Adrenal gland (tissue), 12 donors: Measurements from ENCODE around the gene SZT2. TPM values are rescaled to one million over a fixed set of nuclear protein-coding genes. Genes with fewer than 3 reads are reported as not detected.
A peak's percentile ranks its signal among the peaks of the same experiment; 100 is the strongest.

ENCODE experiments used
- DNase-seq, 7 donors: peaks; one replicate each; pipeline ENCODE4 v3.0.0-alpha.2; 2019 to 2020
- H3K27ac ChIP-seq, 5 donors: fragments of 200-600 bp; sonication (generic) in 4 of 5; 1 replicate in 3 of 5; 2 replicates in 2 of 5; pipeline versions ENCODE4 v1.5.1 to v1.8.0; 2016 to 2020; ENCODE audit warnings: mild to moderate bottlenecking in 1 of 5
- H3K27me3 ChIP-seq: fragments of 200-600 bp; 2 replicates; pipeline ENCODE4 v1.8.0; 2021
- H3K36me3 ChIP-seq, 2 donors: fragments of 200-600 bp; replicated peaks in 1 of 2; 1 replicate in 1 of 2; 2 replicates in 1 of 2; pipeline versions ENCODE4 v1.5.1 to v1.8.0; 2018 to 2022
- H3K4me1 ChIP-seq, 2 donors: fragments of 200-600 bp; replicated peaks in 1 of 2; 1 replicate in 1 of 2; 2 replicates in 1 of 2; pipeline versions ENCODE4 v1.5.1 to v1.8.0; 2018 to 2021
- H3K4me3 ChIP-seq, 4 donors: fragments of 200-600 bp; sonication (generic) in 3 of 4; one replicate each; pipeline ENCODE4 v1.5.1; 2016 to 2018
- H3K9me3 ChIP-seq, 3 donors: fragments of 200-600 bp; sonication (generic) in 1 of 3; replicated peaks in 1 of 3; 1 replicate in 2 of 3; 2 replicates in 1 of 3; pipeline versions ENCODE4 v1.5.1 to v1.8.0; 2016 to 2021
- CTCF ChIP-seq, 6 experiments: fragments of 450-650 bp in 4 of 6; fragments of 200-600 bp in 2 of 6; sonication (generic) in 1 of 6; IDR thresholded peaks; 1 replicate in 5 of 6; 2 replicates in 1 of 6; pipeline versions ENCODE4 v1.5.1 to v1.8.0; 2016 to 2021; ENCODE audit warnings: antibody characterized with exemption in 6 of 6, mild to moderate bottlenecking in 2 of 6, moderate library complexity in 1 of 6
- POLR2A ChIP-seq, 2 donors: fragments of 450-650 bp; IDR thresholded peaks; one replicate each; pipeline ENCODE4 v1.6.1; 2017; ENCODE audit warnings: antibody characterized with exemption in 2 of 2, mild to moderate bottlenecking in 2 of 2, moderate library complexity in 1 of 2
- WGBS, 4 donors: extraction: QIAGEN DNeasy Blood & Tissue Kit in 2 of 4; methylation state at CpG; one replicate each; pipeline versions ENCODE4 v1.1.5 to v1.1.7; 2013 to 2017; 5-methylcytosine and 5-hydroxymethylcytosine counted together
- intact Hi-C, 2 donors: fragments of 100-400 bp; cut with DNase I; formaldehyde crosslinking; loops; one replicate each; pipeline versions ENCODE4 v1.14.1 to v1.15.0; 2022 to 2023
- polyA plus RNA-seq, 3 donors: library from polyadenylated mRNA; stranded (reverse); fragments of 200-250 nt in 2 of 3; fragments of 350-450 nt in 1 of 3; fragmentation: Illumina TruSeq in 1 of 3; extraction: RNeasy Lipid Tissue Mini Kit (QIAGEN cat#74804) in 1 of 3; gene quantifications; one replicate each; pipeline ENCODE4 v1.2.3, GENCODE V29; 2013 to 2014
- total RNA-seq, 9 donors: library from RNA; depleted of rRNA in 4 of 9; stranded (reverse); fragments of >200 nt in 4 of 9; fragments of 120-200 nt in 1 of 9; fragmentation: NEBNext Ultra II Directional in 1 of 9; extraction: Animal tissue kit (Norgen Biotek cat#: 25700) in 1 of 9; gene quantifications; one replicate each; pipeline versions ENCODE4 v1.1.0 to v1.2.4, GENCODE V29; 2013 to 2023
- donor health status: healthy with polysubstance abuse.
- donor health status: Bipolar disorder and iron deficiency.
- donor health status: DM: yes; HTN: yes; CAD: no.
- donor health status: DM: no; HTN: no; CAD: no.
- donor health status: DM: no; HTN: no; CAD: no.
- donor health status: DM: yes; HTN: yes; CAD: no.

The SZT2 gene
- total and polyA plus RNA-seq, 12 donors: 12.2 to 106 (median 34.7) TPM

- intact Hi-C loops: loop anchor here in 1 of 2 donors (5.0 kb wide), 1 partner anchor 121 kb away; no protein-coding TSS in a partner anchor
- peak overlapping the region; percentile 27 to 80 (median 65) for H3K4me3 ChIP-seq
- peak in 4 of 7 donors; percentile 27 to 59 (median 37) for DNase-seq
- peaks cover 5 to 18% of the 10 kb centered on the region in 2 donors for H3K4me1 ChIP-seq
- H3K27me3 ChIP-seq: no peaks in the 10 kb centered on the region
- peaks cover 0 to 21% of the 10 kb centered on the region in 2 donors for H3K36me3 ChIP-seq
- no peaks in the 10 kb centered on the region for H3K9me3 ChIP-seq
- 0% methylated on average over 22 to 33 of the region's 33 CpGs for WGBS, 4 donors
- peak overlapping the region in 4 of 5 donors; percentile 81 to 91 (median 84) for H3K27ac ChIP-seq
- peak in 1 of 2 donors; percentile 72 for TF ChIP-seq POLR2A (IDR thresholded peaks at IDR 0.05)
- peak in 5 of 6 experiments; percentile 25 to 51 (median 39) for TF ChIP-seq CTCF (IDR thresholded peaks at IDR 0.05)
Observed at GRCh38 chr1:43358121-43358745, 31.5 kb upstream of the SZT2 start.

GRCh38 chr1:43358746-43359693, 30.7 kb upstream of the SZT2 start, which contains the start of gene CDC20:
TSS of gene CDC20 (plus strand) at chr1:43358981. CDS start at chr1:43359216, 235 bp downstream.
- 0 to 4% (median 3%) methylated on average over 19 to 59 of the region's 59 CpGs for WGBS, 4 donors
- Histone ChIP-seq H3K4me3 (peak within 1 kb of the TSS; percentile 27 to 80 (median 65)), H3K9me3 (no peaks in the 10 kb centered on the region), H3K4me1 (peaks cover 5 to 18% of the 10 kb centered on the region in 2 donors), H3K27me3 (no peaks in the 10 kb centered on the region), H3K36me3 (peaks cover 0 to 29% of the 10 kb centered on the region in 2 donors), H3K27ac (peak within 1 kb of the TSS in 4 of 5 donors; percentile 81 to 91 (median 84))
- intact Hi-C loops: loop anchor here in 1 of 2 donors (5.0 kb wide), 1 partner anchor 122 kb away; no protein-coding TSS in a partner anchor
- TF ChIP-seq POLR2A (IDR thresholded peaks at IDR 0.05) (no peak), CTCF (IDR thresholded peaks at IDR 0.05) (no peak)
- DNase-seq: peak; percentile 98 to 99 (median 99)

- no peak overlapping the region for H3K27ac ChIP-seq
- TF ChIP-seq CTCF (IDR thresholded peaks at IDR 0.05): no peak
- TF ChIP-seq POLR2A (IDR thresholded peaks at IDR 0.05): no peak
- peaks cover 0 to 35% of the 10 kb centered on the region in 2 donors for H3K36me3 ChIP-seq
- H3K4me1 ChIP-seq: peaks cover 5 to 18% of the 10 kb centered on the region in 2 donors
- DNase-seq: no peak
- intact Hi-C loops: loop anchor here in 1 of 2 donors (5.0 kb wide), 1 partner anchor 122 kb away; no protein-coding TSS in a partner anchor
- H3K4me3 ChIP-seq: no peak overlapping the region
- no peaks in the 10 kb centered on the region for H3K27me3 ChIP-seq
- no peaks in the 10 kb centered on the region for H3K9me3 ChIP-seq
- WGBS, 4 donors: 42 to 44% (median 44%) methylated on average over 11 of the region's 11 CpGs
Observed at GRCh38 chr1:43359696-43360095, 30.0 kb upstream of the SZT2 start.

- TF ChIP-seq POLR2A (IDR thresholded peaks at IDR 0.05): no peak
- TF ChIP-seq CTCF (IDR thresholded peaks at IDR 0.05): no peak
- H3K4me1 ChIP-seq: peaks cover 5 to 18% of the 10 kb centered on the region in 2 donors
- intact Hi-C loops: no loop called here
- WGBS, 4 donors: 75 to 85% (median 78%) methylated on average over 4 of the region's 4 CpGs
- DNase-seq: no peak
- H3K9me3 ChIP-seq: no peaks in the 10 kb centered on the region
- H3K27ac ChIP-seq: no peak overlapping the region
- H3K36me3 ChIP-seq: peaks cover 0 to 43% of the 10 kb centered on the region in 2 donors
- H3K27me3 ChIP-seq: no peaks in the 10 kb centered on the region
- H3K4me3 ChIP-seq: no peak overlapping the region
Observed at GRCh38 chr1:43360616-43361015, 29.1 kb upstream of the SZT2 start.
